ENCODE results near the gene MIPEP.

MIPEP gene

DNA sequence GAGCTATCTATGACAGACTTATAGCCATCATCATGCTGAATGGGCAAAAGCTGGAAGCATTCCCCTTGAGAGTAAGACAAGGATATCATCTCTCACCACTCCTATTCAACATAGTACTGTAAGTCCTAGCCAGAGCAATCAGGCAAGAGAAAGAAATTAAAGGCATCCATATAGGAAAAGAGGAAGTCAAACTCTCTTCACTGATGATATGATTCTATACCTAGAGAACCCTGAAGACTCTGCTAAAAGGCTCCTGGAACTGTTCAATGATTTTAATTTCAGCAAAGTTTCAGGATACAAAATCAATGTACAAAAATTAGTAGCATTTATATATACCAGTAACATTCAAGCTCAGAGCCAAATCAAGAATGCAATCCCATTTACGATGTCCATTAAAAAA, 29.8 kb upstream of the MIPEP start:
- H3K4me3 ChIP-seq (ENCODE audit: low read depth, low read length) = no peak overlapping the region
- no peak for DNase-seq (ENCODE audit: low read depth)
- TF ChIP-seq, protein P1, sequence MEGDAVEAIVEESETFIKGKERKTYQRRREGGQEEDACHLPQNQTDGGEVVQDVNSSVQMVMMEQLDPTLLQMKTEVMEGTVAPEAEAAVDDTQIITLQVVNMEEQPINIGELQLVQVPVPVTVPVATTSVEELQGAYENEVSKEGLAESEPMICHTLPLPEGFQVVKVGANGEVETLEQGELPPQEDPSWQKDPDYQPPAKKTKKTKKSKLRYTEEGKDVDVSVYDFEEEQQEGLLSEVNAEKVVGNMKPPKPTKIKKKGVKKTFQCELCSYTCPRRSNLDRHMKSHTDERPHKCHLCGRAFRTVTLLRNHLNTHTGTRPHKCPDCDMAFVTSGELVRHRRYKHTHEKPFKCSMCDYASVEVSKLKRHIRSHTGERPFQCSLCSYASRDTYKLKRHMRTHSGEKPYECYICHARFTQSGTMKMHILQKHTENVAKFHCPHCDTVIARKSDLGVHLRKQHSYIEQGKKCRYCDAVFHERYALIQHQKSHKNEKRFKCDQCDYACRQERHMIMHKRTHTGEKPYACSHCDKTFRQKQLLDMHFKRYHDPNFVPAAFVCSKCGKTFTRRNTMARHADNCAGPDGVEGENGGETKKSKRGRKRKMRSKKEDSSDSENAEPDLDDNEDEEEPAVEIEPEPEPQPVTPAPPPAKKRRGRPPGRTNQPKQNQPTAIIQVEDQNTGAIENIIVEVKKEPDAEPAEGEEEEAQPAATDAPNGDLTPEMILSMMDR (IDR thresholded peaks at IDR 0.05; ENCODE audit: control insufficient read depth, extremely low read depth, insufficient read depth) = no peak

DNA sequence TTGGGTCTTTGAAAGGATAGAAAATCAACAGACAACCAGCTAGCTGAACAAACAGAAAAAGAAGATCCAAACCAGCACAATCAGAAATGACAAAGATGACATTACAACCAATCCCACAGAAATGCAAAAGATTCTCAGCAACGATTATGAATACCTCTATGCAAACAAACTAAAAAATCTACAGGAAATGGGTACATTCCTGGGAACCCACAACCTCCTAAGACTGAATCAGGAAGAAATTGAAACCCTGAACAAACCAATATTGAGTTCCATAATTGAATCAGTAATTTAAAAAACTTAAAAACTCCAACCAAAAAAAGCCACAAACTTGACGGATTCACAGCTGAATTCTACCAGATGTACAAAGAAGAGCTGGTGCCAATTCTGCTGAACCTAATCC, 29.0 kb upstream of the MIPEP start:
- no peak overlapping the region for H3K4me3 ChIP-seq (ENCODE audit: low read depth, low read length)
- TF ChIP-seq, protein P1 (IDR thresholded peaks at IDR 0.05; ENCODE audit: control insufficient read depth, extremely low read depth, insufficient read depth) = no peak
- no peak for DNase-seq (ENCODE audit: low read depth)

DNA sequence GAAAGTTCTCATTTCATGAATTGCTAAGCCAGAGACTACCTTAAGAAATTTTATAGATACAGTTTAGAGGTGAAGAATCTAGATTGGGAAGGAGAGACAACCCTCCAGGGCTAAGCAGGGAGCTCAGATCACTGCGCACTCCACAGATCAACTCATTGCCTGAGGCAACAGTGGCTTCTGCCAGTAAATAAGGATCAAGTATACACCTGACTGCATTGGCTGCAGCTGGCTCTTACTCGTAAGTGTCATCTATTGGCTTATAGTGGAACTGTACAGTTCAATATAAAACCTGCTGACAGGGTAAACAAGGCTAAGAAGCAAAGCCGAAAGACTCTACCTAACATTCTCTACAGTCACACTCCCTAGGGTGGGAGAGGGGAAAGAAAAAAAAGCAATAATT, 26.1 kb upstream of the MIPEP start:
- H3K4me3 ChIP-seq (ENCODE audit: low read depth, low read length) = no peak overlapping the region
- TF ChIP-seq, protein P1 (IDR thresholded peaks at IDR 0.05; ENCODE audit: control insufficient read depth, extremely low read depth, insufficient read depth) = peak; percentile 39; the same call in 1 of the 2 replicates
- peak; percentile 87 for DNase-seq (ENCODE audit: low read depth)

DNA sequence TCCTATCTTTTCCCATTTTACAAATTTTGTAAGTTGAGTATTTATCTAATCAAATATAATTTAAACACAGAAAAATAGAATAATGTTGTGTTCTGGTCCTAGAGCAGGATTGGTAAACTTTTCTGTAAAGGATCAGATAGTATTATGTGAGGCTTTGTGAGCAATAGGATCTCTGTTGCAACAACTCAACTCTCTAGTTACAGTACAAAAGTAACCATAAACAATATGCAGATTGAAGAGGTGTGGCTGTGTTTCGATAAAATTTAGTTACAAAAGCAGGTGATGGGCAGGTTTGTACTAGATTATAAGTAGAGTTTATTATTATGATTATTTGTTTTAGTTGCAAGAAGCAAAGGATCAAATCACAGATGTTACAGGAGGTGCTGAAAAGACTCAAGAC, 23.3 kb upstream of the MIPEP start:
- TF ChIP-seq, protein P1 (IDR thresholded peaks at IDR 0.05; ENCODE audit: control insufficient read depth, extremely low read depth, insufficient read depth) = no peak
- H3K4me3 ChIP-seq (ENCODE audit: low read depth, low read length) = no peak overlapping the region
- DNase-seq (ENCODE audit: low read depth) = no peak

DNA sequence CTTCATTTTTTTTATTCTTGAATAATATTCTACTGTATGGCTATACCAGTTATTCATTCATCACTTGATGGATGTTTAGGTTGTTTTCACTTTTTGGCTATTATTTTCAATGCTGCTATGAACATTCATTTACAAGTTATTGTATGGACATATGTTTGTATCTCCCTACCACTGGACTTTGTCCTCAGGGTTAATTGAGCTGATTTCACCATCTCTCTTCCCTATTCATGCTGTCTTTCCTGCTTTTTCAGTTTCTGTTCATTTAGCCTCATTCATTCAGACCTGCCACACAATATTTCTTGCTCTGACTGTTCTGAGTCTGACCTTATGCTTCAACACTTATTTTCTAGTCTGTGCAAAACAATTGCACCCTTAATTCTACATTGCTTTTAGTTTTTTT, 20.4 kb upstream of the MIPEP start:
- TF ChIP-seq, protein P1 (IDR thresholded peaks at IDR 0.05; ENCODE audit: control insufficient read depth, extremely low read depth, insufficient read depth) = no peak
- DNase-seq (ENCODE audit: low read depth) = no peak

DNA sequence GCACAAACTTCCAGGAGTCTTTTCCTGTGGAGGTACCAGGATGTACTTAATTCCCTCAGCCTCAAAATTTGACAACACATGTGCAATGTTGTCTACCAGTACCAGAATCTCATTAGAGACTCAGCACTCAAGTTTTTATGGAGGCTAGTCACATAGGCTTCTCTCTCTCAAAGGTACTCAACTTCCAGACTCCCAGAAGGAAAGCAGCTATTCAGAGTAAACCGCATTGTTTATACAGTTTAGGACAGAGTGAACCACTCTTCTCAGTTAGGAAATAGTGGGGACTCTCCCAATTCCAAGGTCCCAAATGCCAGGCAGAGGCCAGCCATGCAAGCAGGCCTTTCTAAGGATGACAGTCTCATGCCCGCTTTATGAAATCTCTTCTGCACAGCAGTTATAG, 16.6 kb upstream of the MIPEP start:
- H3K4me3 ChIP-seq (ENCODE audit: low read depth, low read length) = no peak overlapping the region
- TF ChIP-seq, protein P1 (IDR thresholded peaks at IDR 0.05; ENCODE audit: control insufficient read depth, extremely low read depth, insufficient read depth) = no peak
- DNase-seq (ENCODE audit: low read depth) = no peak

More for the DNA sequence above, 20.4 kb upstream of the MIPEP start:
- no peak overlapping the region for H3K4me3 ChIP-seq (ENCODE audit: low read depth, low read length)

DNA sequence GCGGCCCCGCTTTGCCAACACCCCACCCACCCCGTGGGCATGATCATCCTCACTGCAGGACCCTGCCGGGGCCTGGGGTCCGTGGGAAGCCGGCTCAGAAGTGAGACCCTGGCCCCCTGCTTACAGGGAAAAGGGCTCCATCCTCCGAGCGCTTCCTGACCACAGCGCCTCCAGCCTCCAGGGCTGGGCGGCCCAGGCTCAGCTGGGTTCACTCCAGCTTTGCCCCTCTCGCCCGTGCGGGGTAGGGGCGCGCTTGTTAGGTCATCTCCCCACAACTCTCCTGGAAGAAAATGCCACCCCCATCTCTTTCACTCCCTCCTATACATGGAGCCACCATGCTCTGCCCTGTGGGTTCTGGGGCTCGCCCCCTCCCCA, 14.7 kb upstream of the MIPEP start:
- TF ChIP-seq, protein P1 (IDR thresholded peaks at IDR 0.05; ENCODE audit: control insufficient read depth, extremely low read depth, insufficient read depth) = no peak
- no peak for DNase-seq (ENCODE audit: low read depth)
- no peak overlapping the region for H3K4me3 ChIP-seq (ENCODE audit: low read depth, low read length)

All from LNCaP clone FGC (cell line).